OCI-LY1 (cell line): ENCODE results near the gene FRK.
A peak's percentile ranks its signal among the peaks of the same experiment; 100 is the strongest.

Source experiments
- H2AFZ ChIP-seq: fragments of 200-600 bp; sonication (generic), shearing (Covaris generic); 2 replicates; pipeline ENCODE4 v1.6.0; 2014; ENCODE audit warnings: antibody characterized with exemption, mild to moderate bottlenecking, low read length
- H3F3A ChIP-seq: fragments of 200-600 bp; sonication (generic), shearing (Covaris generic); 2 replicates; pipeline ENCODE4 v1.6.0; 2014; ENCODE audit warnings: mild to moderate bottlenecking, antibody characterized with exemption, low read length, moderate library complexity; ENCODE audit not compliant: insufficient read depth
- H3K27ac ChIP-seq: fragments of 200-600 bp; sonication (generic); 2 replicates; pipeline ENCODE4 v1.5.1; 2014; ENCODE audit warnings: low read length, mixed run types, mild to moderate bottlenecking, low read depth; ENCODE audit not compliant: poor library complexity, severe bottlenecking
- H3K27me3 ChIP-seq: fragments of 200-600 bp; sonication (generic); 2 replicates; pipeline ENCODE4 v1.6.0; 2014; ENCODE audit warnings: antibody characterized with exemption, mild to moderate bottlenecking, low read length, moderate library complexity; ENCODE audit not compliant: insufficient read depth
- H3K36me3 ChIP-seq: fragments of 200-600 bp; sonication (generic); 2 replicates; pipeline ENCODE4 v1.6.1; 2014; ENCODE audit warnings: mild to moderate bottlenecking, antibody characterized with exemption, low read length, moderate library complexity, mixed read lengths; ENCODE audit not compliant: insufficient read depth
- H3K4me1 ChIP-seq: fragments of 200-600 bp; sonication (generic); 2 replicates; pipeline ENCODE4 v1.5.1; 2014; ENCODE audit warnings: mild to moderate bottlenecking, low read length, moderate library complexity; ENCODE audit not compliant: insufficient read depth, severe bottlenecking
- H3K4me2 ChIP-seq: fragments of 200-600 bp; sonication (generic), shearing (Covaris generic); 2 replicates; pipeline ENCODE4 v1.6.1; 2014; ENCODE audit warnings: low read length
- H3K4me3 ChIP-seq: fragments of 200-600 bp; sonication (generic); 2 replicates; pipeline ENCODE4 v1.5.1; 2014; ENCODE audit warnings: low read length, low read depth, mild to moderate bottlenecking, mixed read lengths; ENCODE audit not compliant: poor library complexity, severe bottlenecking
- H3K79me2 ChIP-seq: fragments of 200-600 bp; shearing (Covaris generic); 2 replicates; pipeline ENCODE4 v1.6.1; 2016; ENCODE audit warnings: mixed run types, low read length, mixed read lengths; ENCODE audit not compliant: insufficient read depth
- H3K9ac ChIP-seq: fragments of 200-600 bp; sonication (generic), shearing (Covaris generic); 2 replicates; pipeline ENCODE4 v1.6.1; 2014; ENCODE audit warnings: mild to moderate bottlenecking, low read length, mixed read lengths
- H3K9me2 ChIP-seq: fragments of 200-600 bp; sonication (generic), shearing (Covaris generic); 2 replicates; pipeline ENCODE4 v1.6.1; 2014; ENCODE audit warnings: low read depth, mild to moderate bottlenecking, low read length, mixed read lengths
- H3K9me3 ChIP-seq: fragments of 200-600 bp; shearing (Covaris generic); 2 replicates; pipeline ENCODE4 v1.6.1; 2014; ENCODE audit warnings: low read length, mixed read lengths
- H4K20me1 ChIP-seq: fragments of 200-600 bp; sonication (generic), shearing (Covaris generic); 2 replicates; pipeline ENCODE4 v1.6.0; 2016; ENCODE audit warnings: mild to moderate bottlenecking, low read length; ENCODE audit not compliant: insufficient read depth
- CTCF ChIP-seq: fragments of 200-600 bp; sonication (generic), shearing (Covaris generic); IDR thresholded peaks from 2 replicates; pipeline ENCODE4 v1.5.1; 2017; ENCODE audit warnings: mild to moderate bottlenecking, antibody characterized with exemption, low read length, moderate library complexity, mixed read lengths
- EZH2 ChIP-seq: fragments of 200-600 bp; sonication (generic), shearing (Covaris generic); IDR thresholded peaks from 2 replicates; pipeline ENCODE4 v1.8.0; 2017; ENCODE audit warnings: borderline replicate concordance, mixed run types, mild to moderate bottlenecking, antibody characterized with exemption, low read length, moderate library complexity, mixed read lengths

The FRK gene

GRCh38 chr6:116011520-116011919, 49.2 kb downstream of the FRK start:
- H3K36me3 ChIP-seq, result no peaks in the 10 kb centered on the region
- no peak overlapping the region for H3K27ac ChIP-seq
- H4K20me1 ChIP-seq, result no peaks in the 10 kb centered on the region
- H3K9ac ChIP-seq, result no peak overlapping the region
- H3F3A ChIP-seq, result no peaks in the 10 kb centered on the region
- no peaks in the 10 kb centered on the region for H3K9me2 ChIP-seq
- no peak overlapping the region for H2AFZ ChIP-seq
- no peaks in the 10 kb centered on the region for H3K9me3 ChIP-seq
- no peak overlapping the region for H3K4me2 ChIP-seq
- H3K4me1 ChIP-seq, result peaks cover 13% of the 10 kb centered on the region
- H3K27me3 ChIP-seq, result no peaks in the 10 kb centered on the region
- TF ChIP-seq CTCF (no peak), EZH2 (no peak)
- H3K4me3 ChIP-seq, result no peak overlapping the region
- no peaks in the 10 kb centered on the region for H3K79me2 ChIP-seq

GRCh38 chr6:116010790-116011401, 49.8 kb downstream of the FRK start:
- Histone ChIP-seq H3K9me3 (no peaks in the 10 kb centered on the region), H3K36me3 (no peaks in the 10 kb centered on the region), H3K4me3 (no peak overlapping the region), H3K9ac (no peak overlapping the region), H4K20me1 (no peaks in the 10 kb centered on the region), H3K4me1 (peaks cover 10% of the 10 kb centered on the region), H3K9me2 (no peaks in the 10 kb centered on the region), H3K27ac (no peak overlapping the region), H3K4me2 (no peak overlapping the region), H3F3A (no peaks in the 10 kb centered on the region), H3K27me3 (no peaks in the 10 kb centered on the region), H3K79me2 (no peaks in the 10 kb centered on the region), H2AFZ (no peak overlapping the region)
- TF ChIP-seq CTCF, result peak; percentile 73
- no peak for TF ChIP-seq EZH2

- Histone ChIP-seq H3K9ac (no peak overlapping the region), H3K9me3 (no peaks in the 10 kb centered on the region), H3F3A (no peaks in the 10 kb centered on the region), H3K9me2 (no peaks in the 10 kb centered on the region), H2AFZ (no peak overlapping the region), H3K79me2 (no peaks in the 10 kb centered on the region), H3K4me3 (no peak overlapping the region), H3K4me1 (peaks cover 10% of the 10 kb centered on the region), H3K27me3 (no peaks in the 10 kb centered on the region), H3K36me3 (no peaks in the 10 kb centered on the region), H3K4me2 (no peak overlapping the region), H4K20me1 (no peaks in the 10 kb centered on the region), H3K27ac (no peak overlapping the region)
- TF ChIP-seq EZH2, result no peak
- no peak for TF ChIP-seq CTCF
Observed at GRCh38 chr6:116010386-116010785, 50.3 kb downstream of the FRK start.
